ENCODE data around the gene MSI2. TPM values are rescaled to one million over a fixed set of nuclear protein-coding genes. Genes with fewer than 3 reads are reported as not detected.
A peak's percentile ranks its signal among the peaks of the same experiment; 100 is the strongest.

The MSI2 gene
- total and polyA plus RNA-seq, 4 donors: 9.4 to 64.0 (median 30.4) TPM

- H3K9me3 ChIP-seq (ENCODE audit: control insufficient read depth in 4 of 4, insufficient read depth in 3 of 4, low read length in 3 of 4): no peaks in the 10 kb centered on the region
- H3K36me3 ChIP-seq (ENCODE audit: control insufficient read depth in 4 of 4, insufficient read depth in 4 of 4, low read length in 4 of 4): no peaks in the 10 kb centered on the region
- DNase-seq (peak; percentile 57 to 83 (median 78)), ATAC-seq (ENCODE audit: insufficient read depth, low FRiP score) (no peak)
- peaks cover 17 to 40% (median 29%) of the 10 kb centered on the region in 5 donors for H3K4me1 ChIP-seq (ENCODE audit: control insufficient read depth in 5 of 5, insufficient read depth in 5 of 5, low read length in 5 of 5)
- peak overlapping the region in 1 of 2 donors; percentile 32 for H3K9ac ChIP-seq (ENCODE audit: insufficient read depth in 1 of 2, low read length in 2 of 2)
- H3K27me3 ChIP-seq (ENCODE audit: control insufficient read depth in 3 of 3, insufficient read depth in 3 of 3, low read length in 2 of 3): no peaks in the 10 kb centered on the region
- no peak overlapping the region for H3K4me3 ChIP-seq
- 62 to 67% methylated on average over 13 of the region's 13 CpGs for WGBS, 2 donors
- no peak for TF ChIP-seq CTCF (IDR thresholded peaks at IDR 0.05; ENCODE audit: control extremely low read depth, extremely low read depth)
- peak overlapping the region in 1 of 2 donors; percentile 52 for H3K27ac ChIP-seq (ENCODE audit: low read depth in 1 of 2, low read length in 1 of 2)
Observed at GRCh38 chr17:57366558-57367351, 110.4 kb downstream of the MSI2 start.

DNA sequence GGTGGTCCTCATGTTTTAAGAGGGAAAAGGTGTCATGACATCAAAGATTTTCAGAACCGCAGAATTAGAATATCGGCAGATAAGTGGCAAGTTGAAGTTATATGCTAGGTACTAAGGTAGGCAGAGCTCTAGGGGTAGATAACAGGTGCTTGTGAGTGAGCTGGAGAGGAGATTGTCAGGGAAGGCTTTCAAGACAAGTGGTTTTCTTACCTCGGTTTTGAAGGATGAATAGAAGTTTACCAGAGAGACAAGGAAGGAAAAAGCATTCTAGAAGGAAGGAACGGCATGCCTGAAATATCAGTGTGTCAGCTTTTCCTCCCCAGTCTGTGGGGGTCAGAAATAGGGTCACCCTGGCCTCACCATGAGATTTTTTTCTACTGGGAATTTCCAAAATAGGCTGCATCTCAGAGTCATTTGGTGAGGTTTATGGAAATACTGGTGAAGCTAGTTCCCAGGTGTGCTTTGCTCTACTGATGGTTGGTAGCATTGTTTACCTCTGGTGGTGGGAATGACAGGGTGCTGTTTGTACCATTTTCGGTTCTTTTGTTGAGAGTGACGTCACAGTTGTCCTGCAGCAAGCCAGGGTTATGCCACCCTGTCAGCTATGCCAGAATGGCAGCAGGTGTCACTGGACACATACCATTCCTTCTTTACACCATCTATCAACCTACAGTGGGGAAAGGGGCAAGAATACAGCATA, 112.5 kb downstream of the MSI2 start:
- H3K27ac ChIP-seq (ENCODE audit: low read depth in 1 of 2, low read length in 1 of 2): no peak overlapping the region
- no peak overlapping the region for H3K4me3 ChIP-seq
- H3K9me3 ChIP-seq (ENCODE audit: control insufficient read depth in 4 of 4, insufficient read depth in 3 of 4, low read length in 3 of 4): peaks cover 0 to 5% (median 1%) of the 10 kb centered on the region in 4 donors
- 56 to 61% methylated on average over 6 of the region's 6 CpGs for WGBS, 2 donors
- H3K27me3 ChIP-seq (ENCODE audit: control insufficient read depth in 3 of 3, insufficient read depth in 3 of 3, low read length in 2 of 3): no peaks in the 10 kb centered on the region
- TF ChIP-seq CTCF (IDR thresholded peaks at IDR 0.05; ENCODE audit: control extremely low read depth, extremely low read depth): no peak
- DNase-seq (no peak), ATAC-seq (ENCODE audit: insufficient read depth, low FRiP score) (no peak)
- peaks cover 15 to 40% (median 29%) of the 10 kb centered on the region in 5 donors for H3K4me1 ChIP-seq (ENCODE audit: control insufficient read depth in 5 of 5, insufficient read depth in 5 of 5, low read length in 5 of 5)
- no peak overlapping the region for H3K9ac ChIP-seq (ENCODE audit: insufficient read depth in 1 of 2, low read length in 2 of 2)
- H3K36me3 ChIP-seq (ENCODE audit: control insufficient read depth in 4 of 4, insufficient read depth in 4 of 4, low read length in 4 of 4): peaks cover 0 to under 1% (median 0%) of the 10 kb centered on the region in 4 donors

DNA sequence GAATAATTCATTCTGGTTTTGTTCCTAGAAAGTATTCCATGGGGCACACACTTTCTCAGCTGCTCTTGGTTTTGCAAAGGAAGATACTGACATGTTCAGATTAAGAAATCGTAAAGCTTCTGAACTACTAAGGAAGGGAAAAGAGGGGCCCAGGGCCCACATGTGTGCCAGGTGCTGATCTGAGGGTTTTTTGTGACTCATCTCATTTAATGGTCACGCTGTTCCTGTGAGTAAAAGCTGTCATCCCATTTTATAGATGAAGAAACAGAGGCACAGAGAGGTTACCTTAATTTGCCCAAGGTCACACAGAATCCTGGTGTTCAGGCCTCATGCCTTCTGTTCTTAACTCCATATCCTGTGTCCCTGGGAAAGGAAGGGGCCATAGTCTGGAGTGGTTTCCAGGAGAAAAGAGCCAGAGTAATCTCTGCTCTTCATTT, 113.2 kb downstream of the MSI2 start:
- Histone ChIP-seq H3K27ac (ENCODE audit: low read depth in 1 of 2, low read length in 1 of 2) (peak overlapping the region in 1 of 2 donors; percentile 40), H3K36me3 (ENCODE audit: control insufficient read depth in 4 of 4, insufficient read depth in 4 of 4, low read length in 4 of 4) (peaks cover 0 to 3% (median 0%) of the 10 kb centered on the region in 4 donors), H3K9me3 (ENCODE audit: control insufficient read depth in 4 of 4, insufficient read depth in 3 of 4, low read length in 3 of 4) (peaks cover 0 to 8% (median 2%) of the 10 kb centered on the region in 4 donors), H3K27me3 (ENCODE audit: control insufficient read depth in 3 of 3, insufficient read depth in 3 of 3, low read length in 2 of 3) (no peaks in the 10 kb centered on the region), H3K9ac (ENCODE audit: insufficient read depth in 1 of 2, low read length in 2 of 2) (peak overlapping the region in 1 of 2 donors; percentile 11), H3K4me1 (ENCODE audit: control insufficient read depth in 5 of 5, insufficient read depth in 5 of 5, low read length in 5 of 5) (peaks cover 15 to 35% (median 29%) of the 10 kb centered on the region in 5 donors), H3K4me3 (no peak overlapping the region)
- no peak for DNase-seq
- ATAC-seq (ENCODE audit: insufficient read depth, low FRiP score): no peak
- WGBS, 2 donors: 39 to 46% methylated on average over 2 of the region's 2 CpGs
- no peak for TF ChIP-seq CTCF (IDR thresholded peaks at IDR 0.05; ENCODE audit: control extremely low read depth, extremely low read depth)
